HG02678 (cell line): Measurements from ENCODE around the gene WFIKKN1.

Experiments used
- ATAC-seq: cut with Tn5 transposase; IDR thresholded peaks from one replicate; pipeline ENCODE4 v1.9.1; 2021; ENCODE audit warnings: mild to moderate bottlenecking, moderate library complexity; ENCODE audit not compliant: unreplicated experiment

Gene WFIKKN1

GRCh38 chr16:682493-683395, 52.0 kb downstream of the WFIKKN1 start:
- no peak for ATAC-seq

- ATAC-seq = no peak
These were observed 52.7 kb downstream of the WFIKKN1 start for GRCh38 chr16:683396-684070.
